ENCODE measurements around the gene ABI1.

DNA sequence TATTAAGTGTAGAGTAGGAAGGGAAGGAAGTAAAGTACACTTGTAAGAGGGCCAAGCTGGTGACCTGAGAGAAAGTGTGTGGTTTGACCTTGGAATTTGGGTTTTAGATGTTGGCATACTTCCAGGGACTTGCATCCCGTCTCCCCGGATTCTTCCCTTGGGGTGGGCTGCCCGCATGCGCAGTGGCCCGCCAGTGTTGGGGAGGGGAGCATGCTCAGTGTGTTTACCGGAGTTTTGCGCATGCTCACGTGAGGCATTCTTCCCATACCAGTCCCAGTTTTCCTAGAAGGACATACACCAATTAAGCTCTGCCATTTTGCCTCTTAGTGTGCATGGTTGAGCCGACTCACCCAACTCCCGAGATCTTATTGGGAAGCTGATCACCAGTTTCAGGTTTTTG, 153.8 kb downstream of the ABI1 start:
- TF ChIP-seq EZH2 (IDR thresholded peaks at IDR 0.05; ENCODE audit: borderline replicate concordance, low read depth, low read length, severe bottlenecking) (no peak), POLR2A (IDR thresholded peaks at IDR 0.05; ENCODE audit: low read depth, low read length) (no peak), FOS (IDR thresholded peaks at IDR 0.05; ENCODE audit: borderline replicate concordance, insufficient read depth, low read length) (no peak), POLR2AphosphoS5 (IDR thresholded peaks at IDR 0.05; ENCODE audit: insufficient read depth, low read depth, low read length) (no peak), GATA2 (IDR thresholded peaks at IDR 0.05; ENCODE audit: insufficient read depth, insufficient read length, low read depth, low read length) (no peak), JUN (IDR thresholded peaks at IDR 0.05; ENCODE audit: borderline replicate concordance, insufficient read depth, insufficient read length, low read depth) (no peak)
- TF ChIP-seq, protein P1, sequence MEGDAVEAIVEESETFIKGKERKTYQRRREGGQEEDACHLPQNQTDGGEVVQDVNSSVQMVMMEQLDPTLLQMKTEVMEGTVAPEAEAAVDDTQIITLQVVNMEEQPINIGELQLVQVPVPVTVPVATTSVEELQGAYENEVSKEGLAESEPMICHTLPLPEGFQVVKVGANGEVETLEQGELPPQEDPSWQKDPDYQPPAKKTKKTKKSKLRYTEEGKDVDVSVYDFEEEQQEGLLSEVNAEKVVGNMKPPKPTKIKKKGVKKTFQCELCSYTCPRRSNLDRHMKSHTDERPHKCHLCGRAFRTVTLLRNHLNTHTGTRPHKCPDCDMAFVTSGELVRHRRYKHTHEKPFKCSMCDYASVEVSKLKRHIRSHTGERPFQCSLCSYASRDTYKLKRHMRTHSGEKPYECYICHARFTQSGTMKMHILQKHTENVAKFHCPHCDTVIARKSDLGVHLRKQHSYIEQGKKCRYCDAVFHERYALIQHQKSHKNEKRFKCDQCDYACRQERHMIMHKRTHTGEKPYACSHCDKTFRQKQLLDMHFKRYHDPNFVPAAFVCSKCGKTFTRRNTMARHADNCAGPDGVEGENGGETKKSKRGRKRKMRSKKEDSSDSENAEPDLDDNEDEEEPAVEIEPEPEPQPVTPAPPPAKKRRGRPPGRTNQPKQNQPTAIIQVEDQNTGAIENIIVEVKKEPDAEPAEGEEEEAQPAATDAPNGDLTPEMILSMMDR (IDR thresholded peaks at IDR 0.05; ENCODE audit: extremely low read depth in 1 of 2, insufficient read depth in 1 of 2, low read depth in 1 of 2, low read length in 2 of 2): no peak
- TF ChIP-seq, protein P2, sequence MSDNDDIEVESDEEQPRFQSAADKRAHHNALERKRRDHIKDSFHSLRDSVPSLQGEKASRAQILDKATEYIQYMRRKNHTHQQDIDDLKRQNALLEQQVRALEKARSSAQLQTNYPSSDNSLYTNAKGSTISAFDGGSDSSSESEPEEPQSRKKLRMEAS (IDR thresholded peaks at IDR 0.05; ENCODE audit: insufficient read depth, insufficient read length): no peak
